ENCODE data around the gene ACSS2.

- TF ChIP-seq, protein P1, sequence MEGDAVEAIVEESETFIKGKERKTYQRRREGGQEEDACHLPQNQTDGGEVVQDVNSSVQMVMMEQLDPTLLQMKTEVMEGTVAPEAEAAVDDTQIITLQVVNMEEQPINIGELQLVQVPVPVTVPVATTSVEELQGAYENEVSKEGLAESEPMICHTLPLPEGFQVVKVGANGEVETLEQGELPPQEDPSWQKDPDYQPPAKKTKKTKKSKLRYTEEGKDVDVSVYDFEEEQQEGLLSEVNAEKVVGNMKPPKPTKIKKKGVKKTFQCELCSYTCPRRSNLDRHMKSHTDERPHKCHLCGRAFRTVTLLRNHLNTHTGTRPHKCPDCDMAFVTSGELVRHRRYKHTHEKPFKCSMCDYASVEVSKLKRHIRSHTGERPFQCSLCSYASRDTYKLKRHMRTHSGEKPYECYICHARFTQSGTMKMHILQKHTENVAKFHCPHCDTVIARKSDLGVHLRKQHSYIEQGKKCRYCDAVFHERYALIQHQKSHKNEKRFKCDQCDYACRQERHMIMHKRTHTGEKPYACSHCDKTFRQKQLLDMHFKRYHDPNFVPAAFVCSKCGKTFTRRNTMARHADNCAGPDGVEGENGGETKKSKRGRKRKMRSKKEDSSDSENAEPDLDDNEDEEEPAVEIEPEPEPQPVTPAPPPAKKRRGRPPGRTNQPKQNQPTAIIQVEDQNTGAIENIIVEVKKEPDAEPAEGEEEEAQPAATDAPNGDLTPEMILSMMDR (IDR thresholded peaks at IDR 0.05), result no peak
- TF ChIP-seq EZH2 (IDR thresholded peaks at IDR 0.05), result peak; percentile 76
- peak; percentile 51 for TF ChIP-seq EZH2phosphoT487 (IDR thresholded peaks at IDR 0.05)
Observed at GRCh38 chr20:34876406-34877282, at the start of gene ACSS2.
